ENCODE results near the gene EIF4E.

DNA sequence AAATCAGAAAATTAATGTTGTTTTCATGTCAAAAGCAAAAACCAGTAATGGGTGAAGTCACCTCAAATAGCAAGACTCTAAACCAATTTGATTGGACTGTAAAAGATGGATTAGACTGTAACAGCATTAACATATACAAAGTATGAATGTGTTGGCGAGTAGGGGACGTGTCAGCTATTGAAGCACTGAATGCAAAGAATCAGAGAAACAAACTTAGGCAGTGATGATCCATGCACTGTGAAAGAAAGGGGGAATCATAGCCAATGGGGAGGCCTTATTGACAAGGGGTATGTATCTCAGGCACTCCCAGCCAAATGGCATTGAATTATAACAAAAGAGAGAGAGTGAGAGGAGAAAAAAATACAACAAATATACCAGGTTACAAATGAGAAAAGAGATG is 30.5 kb upstream of the EIF4E start:
- TF ChIP-seq, protein P1, sequence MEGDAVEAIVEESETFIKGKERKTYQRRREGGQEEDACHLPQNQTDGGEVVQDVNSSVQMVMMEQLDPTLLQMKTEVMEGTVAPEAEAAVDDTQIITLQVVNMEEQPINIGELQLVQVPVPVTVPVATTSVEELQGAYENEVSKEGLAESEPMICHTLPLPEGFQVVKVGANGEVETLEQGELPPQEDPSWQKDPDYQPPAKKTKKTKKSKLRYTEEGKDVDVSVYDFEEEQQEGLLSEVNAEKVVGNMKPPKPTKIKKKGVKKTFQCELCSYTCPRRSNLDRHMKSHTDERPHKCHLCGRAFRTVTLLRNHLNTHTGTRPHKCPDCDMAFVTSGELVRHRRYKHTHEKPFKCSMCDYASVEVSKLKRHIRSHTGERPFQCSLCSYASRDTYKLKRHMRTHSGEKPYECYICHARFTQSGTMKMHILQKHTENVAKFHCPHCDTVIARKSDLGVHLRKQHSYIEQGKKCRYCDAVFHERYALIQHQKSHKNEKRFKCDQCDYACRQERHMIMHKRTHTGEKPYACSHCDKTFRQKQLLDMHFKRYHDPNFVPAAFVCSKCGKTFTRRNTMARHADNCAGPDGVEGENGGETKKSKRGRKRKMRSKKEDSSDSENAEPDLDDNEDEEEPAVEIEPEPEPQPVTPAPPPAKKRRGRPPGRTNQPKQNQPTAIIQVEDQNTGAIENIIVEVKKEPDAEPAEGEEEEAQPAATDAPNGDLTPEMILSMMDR (IDR thresholded peaks at IDR 0.05; ENCODE audit: low read depth, low read length, poor library complexity, severe bottlenecking) = no peak
- no peak for TF ChIP-seq EZH2phosphoT487 (IDR thresholded peaks at IDR 0.05; ENCODE audit: borderline replicate concordance, low read length)
